Measurements from ENCODE around the gene GDF15.
A peak's percentile ranks its signal among the peaks of the same experiment; 100 is the strongest.

GRCh38 chr19:18435842-18436670 is 50.1 kb downstream of the GDF15 start:
- TF ChIP-seq CTCF (tag by site-specific recombination; IDR thresholded peaks at IDR 0.05) (no peak), ZNF138 (tag by site-specific recombination; IDR thresholded peaks at IDR 0.05; ENCODE audit: borderline replicate concordance) (no peak), ZBTB10 (tag by site-specific recombination; IDR thresholded peaks at IDR 0.05) (no peak), ELK4 (IDR thresholded peaks at IDR 0.05; ENCODE audit: borderline replicate concordance, low read depth, low read length) (no peak), ZIC2 (tag by site-specific recombination; IDR thresholded peaks at IDR 0.05) (no peak), ATF2 (tag by site-specific recombination; IDR thresholded peaks at IDR 0.05; ENCODE audit: low read depth) (no peak), ZNF768 (tag by site-specific recombination; IDR thresholded peaks at IDR 0.05) (no peak), ZNF146 (tag by site-specific recombination; IDR thresholded peaks at IDR 0.05) (no peak), IKZF3 (tag by site-specific recombination; IDR thresholded peaks at IDR 0.05) (peak; percentile 42; the same call in 1 of the 2 replicates)
